Measurements from ENCODE around the gene PEPD.

The PEPD gene

DNA sequence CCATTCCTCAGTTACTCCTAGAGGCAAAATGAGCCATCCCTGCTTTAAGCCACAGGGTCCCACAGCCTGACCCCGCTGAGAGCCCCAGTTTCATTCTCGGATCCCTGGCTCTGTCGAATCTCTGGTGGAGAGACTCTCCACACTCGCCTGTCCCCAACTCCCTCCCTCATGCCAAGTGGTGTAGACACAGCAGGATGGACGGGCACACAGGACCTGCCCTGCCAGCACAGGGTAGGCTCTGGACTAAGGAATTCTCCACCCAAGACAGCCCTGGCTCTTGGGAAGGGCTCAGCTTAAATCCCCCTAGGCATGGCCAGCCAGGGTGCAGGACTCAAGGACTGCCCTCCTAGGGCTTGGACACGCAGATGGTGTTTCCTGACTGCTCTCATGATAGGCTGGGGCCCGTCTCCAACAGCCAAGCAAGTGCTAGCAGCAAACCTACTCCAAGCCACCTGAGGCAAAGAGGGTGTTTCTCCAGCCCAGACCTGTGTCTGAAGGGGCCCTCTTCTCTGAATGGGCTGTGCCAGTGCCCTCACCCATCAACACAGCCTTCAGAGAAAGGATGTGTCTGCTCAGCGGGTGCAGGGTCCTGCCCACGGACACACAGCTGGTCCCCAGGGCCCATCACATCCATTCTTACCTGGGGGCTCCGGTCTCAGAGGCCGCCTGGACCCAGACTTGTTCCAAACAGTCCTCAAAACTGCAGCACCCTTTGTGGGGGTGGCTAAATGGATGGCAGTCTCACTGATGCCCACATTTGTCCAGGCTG is 65.3 kb downstream of the PEPD start:
- DNase-seq: no peak

DNA sequence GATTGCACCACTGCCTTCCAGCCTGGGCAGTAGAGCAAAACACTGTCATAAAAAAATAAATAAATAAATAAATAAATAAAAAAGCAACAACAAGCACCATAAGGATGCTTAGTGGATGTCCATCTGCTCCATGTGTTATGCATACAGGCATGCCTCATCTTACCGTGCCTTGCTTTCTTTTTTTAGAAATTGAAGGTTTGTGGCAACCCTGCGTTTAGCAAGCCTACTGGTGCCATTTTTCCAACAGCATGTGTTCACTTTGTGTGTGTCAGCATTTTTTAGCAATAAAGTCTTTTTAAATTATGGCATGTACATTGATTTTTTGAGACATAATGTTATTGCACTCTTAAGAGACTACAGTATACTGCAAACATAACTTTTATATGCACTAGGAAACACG is 68.3 kb downstream of the PEPD start:
- DNase-seq: no peak

- DNase-seq: no peak
Observed at GRCh38 chr19:33450689-33451088, 70.9 kb downstream of the PEPD start.

DNA sequence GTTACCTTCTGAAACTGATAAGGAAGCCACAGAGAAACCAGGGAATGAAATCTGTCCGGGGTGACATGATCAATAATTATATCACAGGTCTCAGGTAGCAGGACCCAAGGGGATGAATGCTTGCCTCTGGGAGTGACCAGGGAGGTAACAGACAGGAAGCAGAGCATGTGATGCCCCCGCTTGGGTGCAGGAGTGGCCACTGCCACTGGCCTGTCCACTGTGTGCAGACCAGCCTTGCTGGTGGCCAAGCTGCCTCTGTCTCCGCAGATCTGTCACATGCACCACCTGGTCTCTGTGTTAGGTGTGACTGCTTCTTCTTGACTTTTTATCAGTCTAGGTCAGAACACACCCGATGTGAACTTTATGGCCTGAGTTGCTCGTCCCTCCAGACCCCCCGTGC is 71.8 kb downstream of the PEPD start:
- DNase-seq: no peak

DNA sequence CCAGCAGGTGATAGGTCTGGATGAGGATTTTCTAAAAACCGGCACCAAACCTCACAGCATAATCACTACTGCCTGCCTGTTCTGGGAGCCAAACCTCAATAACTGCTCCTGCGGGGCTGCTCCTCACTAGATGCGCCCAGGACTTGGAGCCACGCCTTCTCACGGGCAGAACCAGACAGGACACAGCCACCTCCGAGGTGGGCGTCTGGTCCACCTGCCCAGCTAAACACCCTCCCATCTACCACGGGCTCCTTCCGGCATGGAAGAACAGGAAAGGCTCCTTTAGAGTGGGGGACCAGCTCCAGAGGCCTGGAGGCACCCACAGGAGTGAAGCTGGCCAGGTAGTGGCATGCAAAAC is 73.5 kb downstream of the PEPD start:
- no peak for DNase-seq

GRCh38 chr19:33447336-33448158 is 74.0 kb downstream of the PEPD start:
- no peak for DNase-seq

DNA sequence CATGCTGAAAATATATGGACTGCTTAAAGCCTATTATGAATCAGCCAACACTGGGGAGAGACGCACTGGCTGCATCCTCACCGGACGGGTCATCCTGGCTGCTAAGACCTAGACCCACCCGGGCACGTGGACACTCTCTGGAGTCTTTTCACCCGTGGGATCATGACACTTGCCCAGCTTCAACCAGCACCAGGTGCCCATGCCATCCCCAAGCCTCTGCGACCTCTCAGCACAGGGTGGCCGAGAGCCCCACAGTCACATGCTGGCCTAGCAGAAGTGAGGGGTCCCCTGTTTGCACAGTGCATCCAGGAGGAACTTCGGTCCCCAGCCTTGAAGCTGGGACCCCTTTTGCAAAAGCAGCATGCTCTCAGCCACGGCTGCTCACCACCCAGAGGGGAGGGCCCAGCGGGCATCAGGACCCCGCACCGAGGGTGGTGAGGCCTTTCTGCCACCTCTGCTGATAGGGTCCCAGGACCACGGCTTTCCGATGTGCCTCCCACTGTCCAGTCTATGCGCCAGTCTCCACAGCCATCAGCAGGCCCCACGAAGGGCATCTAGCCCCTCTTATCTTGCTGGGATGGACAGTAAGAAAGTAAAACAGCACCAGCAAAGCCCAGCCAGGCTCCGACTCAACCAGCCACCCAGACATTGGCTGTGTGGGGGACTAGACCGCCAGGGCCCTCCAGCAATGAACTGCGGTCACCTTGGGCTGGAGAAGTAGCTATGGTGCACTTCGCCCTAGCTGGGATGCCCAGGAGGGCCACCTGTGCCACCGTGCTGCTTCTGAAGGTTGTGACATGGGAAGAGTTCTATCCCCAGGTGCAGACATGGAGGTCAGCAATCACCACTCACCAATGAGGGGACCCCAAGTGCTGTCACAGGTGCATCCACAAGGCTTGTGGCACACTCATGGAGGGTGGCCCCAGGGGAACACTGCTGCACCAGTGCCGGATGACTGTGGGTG is 75.0 kb downstream of the PEPD start:
- no peak for DNase-seq

GRCh38 chr19:33445442-33446329 is 75.9 kb downstream of the PEPD start:
- DNase-seq: no peak

DNA sequence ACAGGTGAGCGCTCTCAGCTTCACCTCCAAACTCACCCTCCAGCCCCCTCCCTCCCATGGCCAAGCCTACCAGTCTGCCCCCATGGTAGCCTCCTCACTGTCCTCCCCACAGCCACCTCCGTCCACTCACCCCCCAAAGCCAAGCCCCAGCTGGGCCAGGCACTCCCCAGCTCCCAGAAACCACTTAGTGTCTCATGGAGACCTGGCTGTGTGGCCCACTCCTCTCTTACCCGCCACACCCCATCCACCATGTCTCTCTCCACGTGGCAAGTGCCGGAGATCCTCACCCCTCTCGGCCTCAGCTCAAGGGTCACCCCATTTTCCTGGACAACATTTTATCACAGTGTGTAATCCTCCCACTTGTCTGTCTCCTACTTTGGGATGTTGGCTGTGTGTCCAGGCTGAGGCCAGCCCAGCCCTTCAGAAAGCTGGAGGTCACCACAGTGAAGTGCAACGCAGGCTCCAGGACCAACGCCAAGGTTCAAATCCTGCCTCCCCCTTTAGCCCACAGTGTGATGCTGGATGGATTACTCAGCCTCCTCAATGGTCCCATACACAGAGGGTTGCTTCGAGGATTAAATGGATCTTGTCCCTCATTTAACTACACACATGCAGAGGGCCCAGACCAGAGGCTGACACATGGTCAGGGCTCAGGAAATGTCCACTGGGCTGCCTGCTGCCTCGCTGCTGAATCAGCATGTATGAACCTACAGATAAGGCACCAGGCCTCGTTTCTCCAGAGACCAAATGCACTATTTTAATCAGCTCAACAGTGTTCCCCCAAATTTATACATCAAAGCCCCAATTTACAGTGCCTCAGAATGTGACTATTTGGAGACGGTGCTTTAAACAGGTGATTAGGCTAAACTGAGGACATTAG is 76.8 kb downstream of the PEPD start:
- no peak for DNase-seq

- DNase-seq: no peak
Observed at GRCh38 chr19:33443638-33444561, 77.7 kb downstream of the PEPD start.

DNA sequence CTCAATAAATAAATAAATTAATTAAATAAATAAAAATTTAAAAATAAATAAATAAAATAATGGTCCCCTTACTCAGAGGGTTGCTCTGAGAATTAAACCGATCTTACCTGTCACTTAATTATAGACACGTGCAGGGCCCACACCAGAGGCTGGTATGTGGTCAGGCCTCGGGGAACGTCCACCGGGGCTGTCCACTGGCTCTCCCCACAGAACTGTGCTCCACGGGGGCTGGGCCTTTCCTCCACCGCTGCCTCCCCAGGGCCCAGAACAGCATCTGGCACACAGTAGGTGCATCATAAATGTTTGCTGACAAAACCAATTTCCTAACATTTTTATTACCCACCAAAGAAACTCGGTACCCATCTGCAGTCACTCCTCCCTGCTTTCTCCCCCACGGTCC is 78.9 kb downstream of the PEPD start:
- no peak for DNase-seq

DNA sequence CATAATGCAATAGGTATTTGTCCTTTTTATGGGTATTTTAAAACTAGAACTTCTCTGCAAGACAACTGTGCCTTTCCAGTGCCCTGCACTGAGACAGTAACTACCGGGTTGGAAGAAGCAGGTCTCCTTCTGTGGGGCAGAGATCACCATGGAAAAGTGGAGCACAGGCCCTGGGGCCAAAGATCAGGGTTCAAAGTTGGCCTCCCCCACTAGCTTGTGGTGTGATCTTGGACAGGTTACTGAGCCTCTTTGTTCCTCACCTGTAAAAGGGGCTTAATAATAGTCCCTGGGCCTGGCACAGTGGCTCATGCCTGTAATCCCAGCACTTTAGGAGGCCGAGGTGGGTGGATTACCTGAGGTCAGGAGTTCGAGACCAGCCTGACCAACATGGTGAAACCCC is 79.8 kb downstream of the PEPD start:
- no peak for DNase-seq

- no peak for DNase-seq
Observed at GRCh38 chr19:33441277-33441699, 80.3 kb downstream of the PEPD start.

- DNase-seq: no peak
Observed at GRCh38 chr19:33440682-33441081, 80.9 kb downstream of the PEPD start.

DNA sequence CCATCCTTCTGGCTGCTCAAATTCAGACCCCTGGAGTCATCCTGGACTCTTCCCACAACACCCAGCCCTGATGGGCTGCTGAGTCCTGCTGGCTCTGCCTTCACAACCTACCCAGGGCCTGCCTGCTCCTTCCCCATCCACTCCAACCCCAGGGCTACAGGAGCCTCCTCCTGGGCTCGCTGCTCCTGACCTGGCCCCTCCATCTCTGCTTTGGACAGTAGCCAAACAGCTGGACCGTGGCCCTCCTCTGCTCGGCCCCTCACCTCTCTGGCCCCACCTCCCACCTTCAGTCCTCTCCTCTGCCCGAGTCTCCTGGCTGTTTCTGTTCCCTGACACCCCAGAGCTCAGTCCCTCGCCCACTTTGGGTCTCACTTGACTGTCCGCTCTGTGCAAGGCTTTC is 81.3 kb downstream of the PEPD start:
- DNase-seq: no peak

DNA sequence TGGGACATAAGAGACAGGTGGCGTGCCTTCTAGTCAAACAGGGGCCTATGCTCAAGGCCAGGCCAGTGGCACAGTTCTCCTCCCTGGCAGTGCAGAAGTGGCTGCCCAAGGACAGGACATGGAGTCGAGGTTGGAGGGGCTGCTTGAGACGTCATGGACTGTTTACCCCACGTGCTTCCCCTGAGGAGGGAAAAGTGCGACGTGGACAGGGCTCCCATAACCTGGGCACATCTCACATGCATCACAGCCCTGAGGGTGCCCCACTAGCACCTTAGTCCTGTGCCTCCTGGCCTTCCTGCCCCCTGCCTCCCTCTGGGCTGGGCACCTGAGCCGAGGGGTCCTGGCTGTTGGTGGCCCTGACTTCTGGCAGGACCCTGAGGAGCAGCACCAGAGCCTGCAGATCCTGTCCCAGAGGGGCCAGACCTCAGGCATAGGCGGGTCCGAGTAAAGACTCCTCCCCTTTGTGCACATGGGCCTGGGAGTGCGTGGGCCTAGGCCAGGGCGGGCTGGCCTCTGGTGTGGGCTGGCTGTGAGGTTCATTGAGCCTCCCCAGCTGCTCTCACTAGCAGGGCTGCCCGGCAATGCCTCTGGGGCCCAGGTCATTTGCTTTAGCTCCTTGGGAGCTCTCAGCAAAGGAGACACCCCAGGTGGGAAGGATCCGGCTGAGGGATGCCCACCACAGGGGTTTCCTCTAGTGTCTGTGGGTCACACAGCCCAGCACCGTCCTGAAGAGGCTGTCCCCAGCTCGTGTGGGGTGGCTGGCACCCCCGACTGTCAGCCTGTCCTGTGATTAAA is 82.4 kb downstream of the PEPD start:
- no peak for DNase-seq

- DNase-seq: no peak
Observed at GRCh38 chr19:33437821-33438671, 83.5 kb downstream of the PEPD start.

GRCh38 chr19:33437393-33437820 is 84.2 kb downstream of the PEPD start:
- no peak for DNase-seq

All from HCEC 1CT (cell line).